IMR-90 (cell line): ENCODE results near the gene EPB41L1. TPM values are rescaled to one million over a fixed set of nuclear protein-coding genes. Genes with fewer than 3 reads are reported as not detected.

ENCODE experiments used
- ATAC-seq: fragments of 200-7000 bp; cut with Tn5 transposase; 2 replicates; pipeline ENCODE4 v1.9.1; 2020; ENCODE audit warnings: low read depth, mild to moderate bottlenecking, moderate library complexity
- BruUV-seq: library from RNA; stranded (reverse); fragments of 400-500 nt; replicated peaks from 2 replicates; lab custom pipeline; 2021; lab: Mats Ljungman, UMichigan
- CTCF ChIA-PET: fragments of 300-600 bp; formaldehyde crosslinking; extraction: SDS; loops from one replicate; lab custom pipeline; 2021; ENCODE audit warnings: antibody characterized with exemption; lab: Yijun Ruan, JAX
- POLR2A ChIA-PET: fragments of 300-600 bp; sonication (Branson Sonifier 250); formaldehyde crosslinking; loops from one replicate; lab custom pipeline; 2022; ENCODE audit warnings: antibody characterized with exemption; ENCODE audit not compliant: unreplicated experiment; lab: Charles Lee
- DNase-seq: peaks from one replicate; pipeline ENCODE4 v3.0.0; 2013
- H2AFZ ChIP-seq: replicated peaks from 2 replicates; pipeline ENCODE3; 2013; ENCODE audit warnings: low read length, mild to moderate bottlenecking; ENCODE audit not compliant: poor library complexity
- H2AK5ac ChIP-seq: 2 replicates; pipeline ENCODE4 v1.6.1; 2013; ENCODE audit warnings: low read depth, low read length, inconsistent platforms
- H2AK9ac ChIP-seq: replicated peaks from 2 replicates; pipeline ENCODE3; 2013; ENCODE audit warnings: mild to moderate bottlenecking, low read depth, low read length, moderate library complexity; ENCODE audit not compliant: poor library complexity
- H2BK120ac ChIP-seq: 2 replicates; pipeline ENCODE4 v1.6.1; 2013; ENCODE audit warnings: low read depth, low read length, inconsistent platforms
- H2BK15ac ChIP-seq: 3 replicates; pipeline ENCODE4 v1.6.1; 2013; ENCODE audit warnings: low read depth, low read length, inconsistent platforms
- H2BK20ac ChIP-seq: 2 replicates; pipeline ENCODE4 v1.6.1; 2013; ENCODE audit warnings: low read depth, mild to moderate bottlenecking, inconsistent platforms, low read length, moderate library complexity
- H2BK5ac ChIP-seq: 2 replicates; pipeline ENCODE4 v1.6.1; 2013; ENCODE audit warnings: mild to moderate bottlenecking, low read depth, low read length, inconsistent platforms; ENCODE audit not compliant: poor library complexity, severe bottlenecking
- H3K14ac ChIP-seq: replicated peaks from 2 replicates; pipeline ENCODE4 v1.6.1; 2013; ENCODE audit warnings: low read depth, low read length, inconsistent platforms
- H3K18ac ChIP-seq: 2 replicates; pipeline ENCODE4 v1.6.1; 2013; ENCODE audit warnings: low read depth, low read length, control low read depth
- H3K23ac ChIP-seq: 2 replicates; pipeline ENCODE4 v1.6.1; 2013; ENCODE audit warnings: low read depth, low read length, inconsistent platforms
- H3K27ac ChIP-seq: 2 replicates; pipeline ENCODE4 v1.5.1; 2013; ENCODE audit warnings: mild to moderate bottlenecking, control low read depth, low read length; ENCODE audit not compliant: insufficient read depth
- H3K27me3 ChIP-seq: 2 replicates; pipeline ENCODE4 v1.6.1; 2013; ENCODE audit warnings: low read length; ENCODE audit not compliant: control insufficient read depth, insufficient read depth
- H3K36me3 ChIP-seq: 2 replicates; pipeline ENCODE4 v1.6.1; 2013; ENCODE audit warnings: low read length, mixed read lengths; ENCODE audit not compliant: control insufficient read depth, insufficient read depth
- H3K4ac ChIP-seq: 2 replicates; pipeline ENCODE4 v1.6.1; 2013; ENCODE audit warnings: low read depth, low read length, inconsistent platforms
- H3K4me1 ChIP-seq: 2 replicates; pipeline ENCODE4 v1.6.1; 2013; ENCODE audit warnings: low read length, mixed read lengths; ENCODE audit not compliant: control insufficient read depth, insufficient read depth
- H3K4me2 ChIP-seq: 2 replicates; pipeline ENCODE4 v1.6.1; 2013; ENCODE audit warnings: low read depth, mild to moderate bottlenecking, control low read depth, low read length, moderate library complexity
- H3K4me3 ChIP-seq: 2 replicates; pipeline ENCODE4 v1.5.1; 2013; ENCODE audit warnings: low read depth, mild to moderate bottlenecking, control low read depth, low read length, moderate library complexity; ENCODE audit not compliant: insufficient read depth
- H3K56ac ChIP-seq: 2 replicates; pipeline ENCODE4 v1.6.1; 2013; ENCODE audit warnings: low read length, inconsistent platforms; ENCODE audit not compliant: insufficient read depth; ENCODE audit errors: extremely low read depth
- H3K79me1 ChIP-seq, 2 experiments: 2 replicates each; pipeline ENCODE4 v1.6.1; 2013; ENCODE audit warnings: low read length in 2 of 2, inconsistent platforms in 1 of 2, low read depth in 1 of 2
- H3K9ac ChIP-seq: 2 replicates; pipeline ENCODE4 v1.6.1; 2013; ENCODE audit warnings: low read depth, low read length, control low read depth
- H3K9me1 ChIP-seq: 2 replicates; pipeline ENCODE4 v1.6.1; 2013; ENCODE audit warnings: low read length, inconsistent platforms; ENCODE audit not compliant: insufficient read depth
- H3K9me3 ChIP-seq: 2 replicates; pipeline ENCODE4 v1.6.1; 2013; ENCODE audit warnings: low read length; ENCODE audit not compliant: control insufficient read depth, insufficient read depth
- H4K20me1 ChIP-seq: 2 replicates; pipeline ENCODE4 v1.6.1; 2013; ENCODE audit warnings: low read length, inconsistent platforms; ENCODE audit not compliant: insufficient read depth
- H4K5ac ChIP-seq: 2 replicates; pipeline ENCODE4 v1.6.1; 2013; ENCODE audit warnings: mild to moderate bottlenecking, low read depth, low read length, control low read depth
- H4K8ac ChIP-seq, 2 experiments: 2 replicates each; pipeline ENCODE4 v1.6.1; 2013; ENCODE audit warnings: low read depth in 2 of 2, low read length in 2 of 2, control low read depth in 1 of 2, inconsistent platforms in 1 of 2
- H4K91ac ChIP-seq: 2 replicates; pipeline ENCODE4 v1.6.1; 2013; ENCODE audit warnings: low read depth, low read length, inconsistent platforms; ENCODE audit not compliant: insufficient read depth
- BHLHE40 ChIP-seq: fragments of 150-350 bp; IDR thresholded peaks from 2 replicates; pipeline ENCODE4 v1.6.1; 2016; ENCODE audit warnings: mild to moderate bottlenecking, low read depth, low read length
- CEBPB ChIP-seq: IDR thresholded peaks from 2 replicates; pipeline ENCODE4 v1.6.1; 2012; ENCODE audit warnings: low read depth, low read length, improper control_type of control experiment
- CHD1 ChIP-seq: IDR thresholded peaks from 2 replicates; pipeline ENCODE4 v1.6.1; 2012; ENCODE audit warnings: low read depth, low read length, improper control_type of control experiment
- ELK1 ChIP-seq: fragments of 150-350 bp; IDR thresholded peaks from 2 replicates; pipeline ENCODE4 v1.6.1; 2016; ENCODE audit warnings: low read depth, mild to moderate bottlenecking, low read length, moderate library complexity, borderline replicate concordance
- MAFK ChIP-seq: IDR thresholded peaks from 2 replicates; pipeline ENCODE4 v1.6.1; 2012; ENCODE audit warnings: low read depth, low read length, improper control_type of control experiment
- MAZ ChIP-seq: IDR thresholded peaks from 2 replicates; pipeline ENCODE4 v1.6.1; 2012; ENCODE audit warnings: low read depth, mild to moderate bottlenecking, low read length, improper control_type of control experiment, moderate library complexity, borderline replicate concordance
- NFE2L2 ChIP-seq: fragments of 150-350 bp; IDR thresholded peaks from 2 replicates; pipeline ENCODE4 v1.6.1; 2016; ENCODE audit warnings: low read depth, mild to moderate bottlenecking, low read length
- RFX5 ChIP-seq: IDR thresholded peaks from 2 replicates; pipeline ENCODE4 v1.8.0; 2012; ENCODE audit warnings: low read depth, mild to moderate bottlenecking, low read length, moderate library complexity
- SMC3 ChIP-seq: fragments of 150-350 bp; IDR thresholded peaks from 2 replicates; pipeline ENCODE4 v1.6.1; 2016; ENCODE audit warnings: low read depth, mild to moderate bottlenecking, antibody characterized with exemption, low read length, moderate library complexity
- USF2 ChIP-seq: fragments of 150-350 bp; IDR thresholded peaks from 2 replicates; pipeline ENCODE4 v1.6.1; 2017; ENCODE audit warnings: mild to moderate bottlenecking, antibody characterized with exemption, low read length, low read depth
- whole genome bisulfite sequencing, 2 experiments: methylation state at CpG; one replicate each; pipeline versions ENCODE4 v1.1.5 to v1.1.7; 2013; ENCODE audit warnings: missing lambda C conversion rate in 2 of 2; ENCODE audit not compliant: insufficient read length in 1 of 2; ENCODE audit errors: extremely low coverage in 2 of 2; 5-methylcytosine and 5-hydroxymethylcytosine counted together
- dilution Hi-C: fragments of 300-500 bp; cut with HindIII; formaldehyde crosslinking; loops from one replicate; pipeline ENCODE4 v1.14.3; 2018; ENCODE audit warnings: low sequenced_read_pairs; ENCODE audit not compliant: unreplicated experiment
- in situ Hi-C: fragments of 300-500 bp; cut with MboI; formaldehyde crosslinking; loops from 3 replicates; pipeline ENCODE4 v1.14.3; 2019; ENCODE audit warnings: low sequenced_read_pairs, inconsistent platforms, mixed read lengths
- intact Hi-C: fragments of 100-400 bp; cut with micrococcal nuclease; formaldehyde crosslinking; loops from 2 replicates; pipeline ENCODE4 v1.10.0; 2022
- polyA plus RNA-seq, 3 experiments: library from polyadenylated mRNA; depleted of rRNA; stranded (reverse); fragments of >200 nt; gene quantifications; 2 replicates each; pipeline ENCODE4 v1.2.3, GENCODE V29; 2012; ENCODE audit warnings: low replicate concordance in 1 of 3
- total RNA-seq: library from RNA; depleted of rRNA; stranded (reverse); fragments of >200 nt; gene quantifications from 2 replicates; pipeline ENCODE4 v1.2.3, GENCODE V29; 2012

The EPB41L1 gene
- total and polyA plus RNA-seq, 2 of the 4 experiments (the other 2 are of a cell fraction), result 12.5 to 33.7 TPM

- TF ChIP-seq MAZ, result no peak
Observed at GRCh38 chr20:36271639-36272546, 117.4 kb downstream of the EPB41L1 start (continued).

GRCh38 chr20:36272547-36273220, 118.1 kb downstream of the EPB41L1 start:
- intact Hi-C loops, result loop anchor here (1.0 kb wide), 1 partner anchor 167 kb away; no protein-coding TSS in a partner anchor
- Histone ChIP-seq H3K56ac (no peak overlapping the region), H4K5ac (no peak overlapping the region), H3K4me3 (no peak overlapping the region), H4K8ac (no peak overlapping the region), H2AFZ (no peak overlapping the region), H3K4me1 (no peaks in the 10 kb centered on the region), H3K4ac (no peak overlapping the region), H3K9me1 (no peaks in the 10 kb centered on the region), H3K18ac (no peak overlapping the region), H2AK5ac (no peak overlapping the region), H3K4me2 (no peak overlapping the region), H2BK20ac (no peak overlapping the region), H3K36me3 (no peaks in the 10 kb centered on the region), H2BK120ac (no peak overlapping the region), H3K27ac (no peak overlapping the region), H3K9ac (no peak overlapping the region), H3K9me3 (no peaks in the 10 kb centered on the region), H2BK5ac (no peak overlapping the region), H3K14ac (no peak overlapping the region), H4K20me1 (no peaks in the 10 kb centered on the region), H4K91ac (no peak overlapping the region), H2AK9ac (no peak overlapping the region), H3K23ac (no peak overlapping the region), H2BK15ac (no peak overlapping the region), H3K27me3 (peaks cover 52% of the 10 kb centered on the region), H3K79me1 (no peaks in the 10 kb centered on the region)
- DNase-seq (no peak), ATAC-seq (no peak)
- dilution Hi-C loops, result no loop called here
- WGBS, 2 experiments, result 71% methylated on average over 6 of the region's 12 CpGs; no CpG with 5 or more reads in 1 of the 2 experiments
- TF ChIP-seq NFE2L2, result no peak
- TF ChIP-seq ELK1, result no peak
- no peak for TF ChIP-seq CEBPB
- TF ChIP-seq RFX5, result no peak
- no peak for TF ChIP-seq CHD1
- no peak for TF ChIP-seq SMC3
- TF ChIP-seq USF2, result no peak
- TF ChIP-seq BHLHE40, result no peak
- TF ChIP-seq MAFK, result no peak
- in situ Hi-C loops, result no loop called here
- ChIA-PET POLR2A (no interaction called here), CTCF (interaction anchor here (0.6 to 0.9 kb wide), 2 partner anchors 167 to 187 kb away, joined by 3 read pairs; no protein-coding TSS in a partner anchor)
- BruUV-seq, result no TSS peak
